Activated CD8-positive, alpha-beta T cell treated with anti-CD3 and anti-CD28 coated beads, Interleukin-2, amount 10 ng/mL, durations not matched to agents 7 days and 5 days (primary cell): ENCODE results near the gene ADCY2. TPM values are rescaled to one million over a fixed set of nuclear protein-coding genes. Genes with fewer than 3 reads are reported as not detected.

ENCODE experiments used
- ATAC-seq: fragments of 150-1000 bp; cut with Tn5 transposase; one replicate; pipeline ENCODE4 v1.10.0; 2021; ENCODE audit warnings: moderate library complexity
- CTCF ChIA-PET: fragments of 350-600 bp; sonication (Branson Sonifier 250); formaldehyde crosslinking; loops from one replicate; lab custom pipeline; 2021; ENCODE audit warnings: antibody characterized with exemption; lab: Charles Lee
- POLR2A ChIA-PET: fragments of 350-600 bp; sonication (Branson Sonifier 250); formaldehyde crosslinking; loops from one replicate; lab custom pipeline; 2021; ENCODE audit warnings: antibody characterized with exemption; lab: Charles Lee
- DNase-seq: peaks from one replicate; pipeline ENCODE4 v3.0.0-alpha.2; 2020
- H3K27ac Mint-ChIP-seq: one replicate; pipeline ENCODE4 v1.8.0; 2021; ENCODE audit warnings: mild to moderate bottlenecking, mixed read lengths
- H3K27me3 Mint-ChIP-seq: one replicate; pipeline ENCODE4 v1.8.0; 2021; ENCODE audit warnings: low read depth, mixed read lengths
- H3K36me3 Mint-ChIP-seq: one replicate; pipeline ENCODE4 v1.8.0; 2021; ENCODE audit warnings: low read depth, mixed read lengths
- H3K4me1 Mint-ChIP-seq: one replicate; pipeline ENCODE4 v1.8.0; 2021; ENCODE audit warnings: low read depth, mixed read lengths
- H3K4me3 Mint-ChIP-seq: one replicate; pipeline ENCODE4 v1.8.0; 2021; ENCODE audit warnings: mild to moderate bottlenecking, mixed read lengths
- H3K9me3 Mint-ChIP-seq: one replicate; pipeline ENCODE4 v1.8.0; 2022; ENCODE audit warnings: mixed read lengths; ENCODE audit not compliant: insufficient read depth
- total RNA-seq, 2 experiments: library from RNA; stranded (reverse); gene quantifications; one replicate each; pipeline ENCODE4 v1.2.3, GENCODE V29; 2021

The ADCY2 gene
- total RNA-seq, 2 experiments from 2014 or later, result not detected

- H3K9me3 Mint-ChIP-seq, result no peaks in the 10 kb centered on the region
- CTCF ChIA-PET, result no interaction called here
Measured at GRCh38 chr5:7789567-7789966, 393.6 kb downstream of the ADCY2 start.

DNA sequence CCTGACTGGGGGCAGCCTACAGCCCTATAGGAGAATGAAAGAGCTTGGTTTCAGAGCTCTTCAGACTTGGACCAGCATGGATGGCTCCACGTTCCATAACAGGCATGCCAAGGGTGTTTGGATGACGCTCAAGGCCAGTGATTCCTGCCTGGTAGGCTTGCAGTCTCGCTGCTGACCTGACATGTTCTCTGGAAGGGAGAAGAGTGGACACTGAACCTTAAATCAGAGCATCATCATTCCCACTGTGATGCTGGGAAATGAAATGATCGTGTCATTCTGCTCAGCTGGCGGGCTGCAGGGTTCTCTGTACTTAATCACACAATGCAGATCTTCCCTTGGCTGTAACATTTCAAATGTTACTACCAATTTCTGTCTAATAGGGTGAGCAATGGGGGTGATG is 398.0 kb downstream of the ADCY2 start:
- Mint-ChIP-seq H3K4me3 (no peak overlapping the region), H3K9me3 (no peaks in the 10 kb centered on the region), H3K4me1 (no peaks in the 10 kb centered on the region), H3K27ac (no peak overlapping the region), H3K36me3 (no peaks in the 10 kb centered on the region), H3K27me3 (peaks cover 5% of the 10 kb centered on the region)
- CTCF ChIA-PET, result no interaction called here
- DNase-seq (no peak), ATAC-seq (no peak)
- POLR2A ChIA-PET, result no interaction called here

More at GRCh38 chr5:7789567-7789966, 393.6 kb downstream of the ADCY2 start:
- POLR2A ChIA-PET, result no interaction called here
- Mint-ChIP-seq H3K4me1 (no peaks in the 10 kb centered on the region), H3K27me3 (peaks cover 14% of the 10 kb centered on the region), H3K27ac (no peak overlapping the region), H3K4me3 (no peak overlapping the region), H3K36me3 (no peaks in the 10 kb centered on the region)
- ATAC-seq, result no peak
- no peak for DNase-seq

DNA sequence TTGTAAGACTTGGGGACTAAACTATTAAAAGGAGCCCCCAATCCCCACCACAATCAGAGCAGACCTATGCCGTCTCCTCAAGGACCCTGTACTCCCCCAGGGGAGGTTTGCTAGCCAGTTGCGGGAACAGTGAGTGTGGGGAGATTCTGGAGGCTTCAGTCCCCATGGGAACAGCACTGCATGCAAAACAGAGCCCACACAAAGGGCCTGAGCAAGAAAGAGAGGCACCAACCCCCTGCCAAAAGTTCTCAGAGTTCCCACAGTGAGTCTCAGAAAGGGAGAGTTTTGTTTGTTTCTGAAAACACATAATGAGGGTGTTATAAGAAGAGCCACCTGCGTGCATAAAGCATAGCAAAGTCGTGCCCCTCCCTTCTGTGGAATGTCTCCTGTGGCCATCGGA is 398.4 kb downstream of the ADCY2 start:
- Mint-ChIP-seq H3K4me3 (no peak overlapping the region), H3K36me3 (no peaks in the 10 kb centered on the region), H3K27me3 (peaks cover 5% of the 10 kb centered on the region), H3K4me1 (no peaks in the 10 kb centered on the region), H3K27ac (no peak overlapping the region), H3K9me3 (no peaks in the 10 kb centered on the region)
- no peak for DNase-seq
- ATAC-seq, result no peak
- ChIA-PET POLR2A (no interaction called here), CTCF (no interaction called here)

- no peaks in the 10 kb centered on the region for H3K4me1 Mint-ChIP-seq
- ChIA-PET POLR2A (no interaction called here), CTCF (no interaction called here)
- no peak overlapping the region for H3K27ac Mint-ChIP-seq
- no peaks in the 10 kb centered on the region for H3K9me3 Mint-ChIP-seq
- no peaks in the 10 kb centered on the region for H3K36me3 Mint-ChIP-seq
- H3K4me3 Mint-ChIP-seq, result no peak overlapping the region
- ATAC-seq (no peak), DNase-seq (no peak)
- peaks cover 5% of the 10 kb centered on the region for H3K27me3 Mint-ChIP-seq
Measured at GRCh38 chr5:7794823-7795222, 398.9 kb downstream of the ADCY2 start.

DNA sequence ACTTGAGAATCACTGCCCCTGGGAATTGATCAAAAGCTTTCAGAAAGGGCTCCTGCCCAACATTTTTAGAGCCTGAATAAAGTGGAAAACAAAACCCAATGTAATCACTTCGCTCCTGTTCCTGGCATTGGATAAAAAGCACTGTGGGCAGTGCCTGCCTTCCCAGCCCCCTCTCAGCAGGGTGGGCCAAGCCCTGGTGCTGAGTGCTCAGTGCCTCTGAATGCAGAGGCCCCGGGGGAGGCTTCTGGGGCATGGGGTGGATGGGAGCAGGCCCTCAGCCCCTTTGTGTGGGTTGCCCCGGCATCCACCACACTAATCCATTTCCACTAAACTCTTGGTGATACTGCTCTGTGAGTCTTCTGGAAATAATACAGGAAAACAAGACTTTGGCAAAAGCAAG is 399.4 kb downstream of the ADCY2 start:
- no peaks in the 10 kb centered on the region for H3K36me3 Mint-ChIP-seq
- CTCF ChIA-PET, result no interaction called here
- no peak overlapping the region for H3K27ac Mint-ChIP-seq
- DNase-seq, result no peak
- H3K4me1 Mint-ChIP-seq, result no peaks in the 10 kb centered on the region
- H3K27me3 Mint-ChIP-seq, result peaks cover 5% of the 10 kb centered on the region
- no peak overlapping the region for H3K4me3 Mint-ChIP-seq
- no peak for ATAC-seq
- no peaks in the 10 kb centered on the region for H3K9me3 Mint-ChIP-seq
- POLR2A ChIA-PET, result no interaction called here

- no peaks in the 10 kb centered on the region for H3K9me3 Mint-ChIP-seq
- ChIA-PET CTCF (interaction anchor here (1.3 kb wide), 1 partner anchor 14 kb away, joined by 3 read pairs; no protein-coding TSS in a partner anchor), POLR2A (no interaction called here)
- no peaks in the 10 kb centered on the region for H3K4me1 Mint-ChIP-seq
- H3K27ac Mint-ChIP-seq, result no peak overlapping the region
- DNase-seq (no peak), ATAC-seq (no peak)
- H3K4me3 Mint-ChIP-seq, result no peak overlapping the region
- H3K36me3 Mint-ChIP-seq, result no peaks in the 10 kb centered on the region
- peaks cover 4% of the 10 kb centered on the region for H3K27me3 Mint-ChIP-seq
Measured at GRCh38 chr5:7801891-7802614, 406.1 kb downstream of the ADCY2 start.

GRCh38 chr5:7802855-7803254 is 406.9 kb downstream of the ADCY2 start:
- Mint-ChIP-seq H3K27ac (no peak overlapping the region), H3K4me1 (no peaks in the 10 kb centered on the region), H3K27me3 (peaks cover 2% of the 10 kb centered on the region), H3K36me3 (no peaks in the 10 kb centered on the region), H3K4me3 (no peak overlapping the region), H3K9me3 (no peaks in the 10 kb centered on the region)
- ChIA-PET CTCF (no interaction called here), POLR2A (no interaction called here)
- ATAC-seq, result no peak
- no peak for DNase-seq

DNA sequence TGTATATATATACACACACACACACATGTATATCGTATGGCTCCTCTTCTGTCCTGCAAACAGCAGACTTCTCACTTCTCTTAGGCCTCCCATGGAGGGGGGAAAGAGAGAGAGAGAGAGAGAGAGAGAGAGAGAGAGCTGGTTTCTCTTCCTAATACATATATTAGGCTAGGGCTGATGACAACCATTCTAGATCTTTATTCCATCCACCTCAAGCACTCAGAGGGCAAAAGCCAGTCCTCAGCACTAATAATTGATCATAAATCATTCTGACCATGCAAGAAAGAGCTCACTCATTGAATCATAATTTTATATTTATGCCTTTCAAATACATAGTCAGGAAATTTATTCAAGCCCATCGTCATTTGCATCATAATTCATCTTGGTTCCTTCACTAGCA is 408.0 kb downstream of the ADCY2 start:
- no peak for ATAC-seq
- no peak overlapping the region for H3K4me3 Mint-ChIP-seq
- peaks cover 2% of the 10 kb centered on the region for H3K27me3 Mint-ChIP-seq
- no peaks in the 10 kb centered on the region for H3K9me3 Mint-ChIP-seq
- no peaks in the 10 kb centered on the region for H3K4me1 Mint-ChIP-seq
- no peak for DNase-seq
- ChIA-PET CTCF (interaction anchor here (1.3 kb wide), 1 partner anchor 13 kb away, joined by 4 read pairs; no protein-coding TSS in a partner anchor), POLR2A (no interaction called here)
- no peak overlapping the region for H3K27ac Mint-ChIP-seq
- H3K36me3 Mint-ChIP-seq, result no peaks in the 10 kb centered on the region

GRCh38 chr5:7805379-7805778 is 409.4 kb downstream of the ADCY2 start:
- ATAC-seq, result no peak
- Mint-ChIP-seq H3K9me3 (no peaks in the 10 kb centered on the region), H3K27me3 (peaks cover 5% of the 10 kb centered on the region), H3K4me3 (no peak overlapping the region), H3K27ac (no peak overlapping the region), H3K4me1 (no peaks in the 10 kb centered on the region), H3K36me3 (no peaks in the 10 kb centered on the region)
- no peak for DNase-seq
- POLR2A ChIA-PET, result no interaction called here
- CTCF ChIA-PET, result no interaction called here

- no peak for ATAC-seq
Measured at GRCh38 chr5:7808998-7809397, 413.1 kb downstream of the ADCY2 start.

DNA sequence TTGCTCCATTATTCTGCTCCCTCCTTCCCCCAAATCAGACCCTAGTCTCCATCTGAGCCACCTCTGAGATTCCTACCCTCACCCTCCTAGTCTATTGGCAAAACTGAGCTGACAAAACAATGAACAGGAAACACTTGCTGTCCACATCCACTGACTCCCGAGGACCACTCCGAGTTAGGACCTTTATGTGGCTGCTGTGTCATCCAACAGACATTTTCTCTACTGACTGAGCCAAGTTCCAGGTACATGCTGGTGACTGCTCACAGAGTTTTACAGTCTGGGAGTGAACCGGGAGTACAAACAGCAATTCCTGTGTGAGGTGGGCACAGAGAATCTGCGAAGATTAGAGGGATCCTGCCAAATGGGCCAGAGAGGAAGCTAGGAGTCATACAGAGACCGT is 415.8 kb downstream of the ADCY2 start:
- CTCF ChIA-PET, result no interaction called here
- Mint-ChIP-seq H3K36me3 (no peaks in the 10 kb centered on the region), H3K4me3 (no peak overlapping the region), H3K9me3 (no peaks in the 10 kb centered on the region), H3K4me1 (no peaks in the 10 kb centered on the region), H3K27ac (no peak overlapping the region), H3K27me3 (peaks cover 11% of the 10 kb centered on the region)
- no peak for ATAC-seq
- POLR2A ChIA-PET, result no interaction called here
- no peak for DNase-seq

More at GRCh38 chr5:7808998-7809397, 413.1 kb downstream of the ADCY2 start:
- Mint-ChIP-seq H3K4me1 (no peaks in the 10 kb centered on the region), H3K27ac (no peak overlapping the region), H3K9me3 (no peaks in the 10 kb centered on the region), H3K36me3 (no peaks in the 10 kb centered on the region), H3K4me3 (no peak overlapping the region), H3K27me3 (peaks cover 10% of the 10 kb centered on the region)
- POLR2A ChIA-PET, result no interaction called here
- CTCF ChIA-PET, result no interaction called here
- no peak for DNase-seq

DNA sequence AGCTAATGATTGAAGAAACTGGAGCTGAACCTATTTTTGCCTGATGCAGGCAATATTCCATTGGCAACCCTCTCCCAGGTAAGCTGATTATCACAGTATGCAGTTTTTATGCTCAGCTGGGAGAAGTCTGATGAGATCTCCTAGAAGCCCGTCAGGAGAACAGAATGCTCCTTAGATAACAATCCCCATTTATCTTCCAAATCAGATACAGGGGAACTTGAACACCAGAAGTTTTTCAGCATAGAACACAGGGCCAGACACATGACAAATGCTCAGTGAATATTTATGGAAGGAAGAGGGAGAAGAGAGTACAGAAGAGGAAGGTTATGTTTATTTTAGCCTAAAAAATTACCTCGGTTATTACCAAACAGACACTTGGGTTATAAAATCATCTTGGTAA is 417.1 kb downstream of the ADCY2 start:
- Mint-ChIP-seq H3K27me3 (peaks cover 12% of the 10 kb centered on the region), H3K9me3 (no peaks in the 10 kb centered on the region), H3K4me1 (no peaks in the 10 kb centered on the region), H3K4me3 (no peak overlapping the region), H3K36me3 (no peaks in the 10 kb centered on the region), H3K27ac (no peak overlapping the region)
- no peak for DNase-seq
- no peak for ATAC-seq
- CTCF ChIA-PET, result no interaction called here
- POLR2A ChIA-PET, result no interaction called here
